WI38 (cell line): ENCODE data around the gene HNRNPLL.

ENCODE experiments used
- H3K4me3 ChIP-seq: 2 replicates; pipeline ENCODE4 v1.5.1; 2011; ENCODE audit warnings: low read depth, mild to moderate bottlenecking, control low read depth, low read length
- TF ChIP-seq, protein P1 (sequence below): IDR thresholded peaks from 2 replicates; pipeline ENCODE4 v1.5.1; 2012; ENCODE audit warnings: low read depth, mild to moderate bottlenecking, control low read depth, low read length

HNRNPLL gene

DNA sequence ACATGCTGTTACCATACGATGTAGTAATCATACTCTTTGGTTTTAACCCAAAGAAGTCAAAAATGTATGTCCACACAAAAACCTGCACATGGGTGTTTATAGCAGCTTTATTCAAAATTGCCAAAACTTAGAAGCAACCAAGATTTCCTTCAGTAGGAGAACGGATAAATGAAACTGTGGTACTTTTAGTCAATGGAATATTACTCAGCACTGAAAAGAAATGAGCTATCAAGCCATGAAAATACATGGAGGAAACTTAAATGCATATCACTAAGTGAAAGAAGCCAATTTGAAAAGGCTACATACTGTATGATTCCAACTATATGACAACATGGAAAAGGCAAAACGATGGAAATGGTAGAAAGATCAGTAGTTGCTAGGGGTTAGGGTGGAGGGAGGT, 86.6 kb downstream of the HNRNPLL start:
- TF ChIP-seq, protein P1, sequence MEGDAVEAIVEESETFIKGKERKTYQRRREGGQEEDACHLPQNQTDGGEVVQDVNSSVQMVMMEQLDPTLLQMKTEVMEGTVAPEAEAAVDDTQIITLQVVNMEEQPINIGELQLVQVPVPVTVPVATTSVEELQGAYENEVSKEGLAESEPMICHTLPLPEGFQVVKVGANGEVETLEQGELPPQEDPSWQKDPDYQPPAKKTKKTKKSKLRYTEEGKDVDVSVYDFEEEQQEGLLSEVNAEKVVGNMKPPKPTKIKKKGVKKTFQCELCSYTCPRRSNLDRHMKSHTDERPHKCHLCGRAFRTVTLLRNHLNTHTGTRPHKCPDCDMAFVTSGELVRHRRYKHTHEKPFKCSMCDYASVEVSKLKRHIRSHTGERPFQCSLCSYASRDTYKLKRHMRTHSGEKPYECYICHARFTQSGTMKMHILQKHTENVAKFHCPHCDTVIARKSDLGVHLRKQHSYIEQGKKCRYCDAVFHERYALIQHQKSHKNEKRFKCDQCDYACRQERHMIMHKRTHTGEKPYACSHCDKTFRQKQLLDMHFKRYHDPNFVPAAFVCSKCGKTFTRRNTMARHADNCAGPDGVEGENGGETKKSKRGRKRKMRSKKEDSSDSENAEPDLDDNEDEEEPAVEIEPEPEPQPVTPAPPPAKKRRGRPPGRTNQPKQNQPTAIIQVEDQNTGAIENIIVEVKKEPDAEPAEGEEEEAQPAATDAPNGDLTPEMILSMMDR, result no peak

DNA sequence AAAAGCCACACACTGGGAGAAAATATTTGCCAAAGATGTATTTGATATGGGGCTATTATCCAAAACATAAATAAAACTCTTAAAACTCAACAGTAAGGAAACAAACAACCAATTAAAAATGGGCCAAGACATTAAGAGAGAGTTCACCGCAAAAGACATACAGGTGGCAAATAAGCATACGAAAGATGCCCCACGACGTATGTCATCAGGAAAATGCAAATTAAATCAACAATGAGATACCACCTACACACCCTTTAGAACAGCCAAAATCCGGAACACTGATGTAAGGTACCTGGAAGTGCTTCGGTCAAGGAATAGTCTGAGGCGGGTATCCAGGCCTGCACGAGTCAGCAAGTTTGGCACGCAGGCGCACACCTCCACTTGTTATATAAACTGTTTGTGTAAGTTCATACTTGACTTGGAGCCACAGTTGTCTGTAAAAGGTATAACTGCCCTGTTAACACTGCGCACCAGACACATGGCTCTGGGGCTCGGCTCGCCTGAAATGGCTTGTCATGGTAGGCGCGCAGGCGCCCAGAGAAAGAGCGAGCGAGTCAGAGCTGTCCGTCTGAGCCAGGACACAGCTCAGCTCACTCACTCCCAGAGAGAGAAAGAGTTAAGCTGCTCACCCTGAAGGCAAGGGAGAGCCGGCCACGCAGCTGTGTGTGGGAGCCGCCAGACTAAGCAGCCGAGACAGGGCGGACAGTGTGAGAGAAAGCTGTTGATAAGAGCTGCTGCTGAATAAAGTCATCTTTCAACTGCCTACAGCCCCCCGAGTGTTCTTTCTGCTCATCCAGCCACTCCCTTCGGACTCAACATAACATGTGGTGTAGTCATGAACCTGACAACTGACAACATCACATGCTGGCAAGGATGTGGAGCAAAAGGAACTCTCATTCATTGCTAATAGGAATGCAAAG, 87.3 kb downstream of the HNRNPLL start:
- peak overlapping the region; percentile 46 for H3K4me3 ChIP-seq
- TF ChIP-seq, protein P1, result no peak

More for the DNA sequence above, 86.6 kb downstream of the HNRNPLL start:
- no peak overlapping the region; the same call in 1 of the 2 replicates for H3K4me3 ChIP-seq

DNA sequence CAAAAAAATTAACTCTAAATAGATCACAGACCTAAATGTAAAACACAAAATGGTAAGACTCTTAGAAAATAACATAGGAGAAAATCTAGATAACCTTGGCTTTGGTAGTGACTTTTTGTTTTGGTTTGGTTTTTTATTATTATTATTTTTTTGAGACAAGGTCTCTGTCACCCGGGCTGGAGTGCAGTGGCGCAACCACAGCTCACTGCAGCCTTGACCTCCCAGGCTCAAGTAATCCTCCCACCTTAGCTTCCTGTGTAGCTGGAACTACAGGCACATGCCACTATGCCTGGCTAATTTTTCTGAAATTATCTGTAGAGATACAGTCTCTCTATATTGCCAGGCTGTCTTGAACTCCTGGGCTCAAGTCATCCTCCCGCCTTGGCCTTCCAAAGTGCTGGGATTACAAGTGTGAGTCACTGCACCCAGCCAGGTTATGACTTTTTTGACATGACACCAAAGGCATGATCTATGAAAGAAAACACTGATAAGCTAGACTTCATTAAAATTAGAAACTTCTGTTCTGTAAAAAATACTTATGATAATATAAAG, 88.0 kb downstream of the HNRNPLL start:
- no peak overlapping the region for H3K4me3 ChIP-seq
- TF ChIP-seq, protein P1, result no peak

DNA sequence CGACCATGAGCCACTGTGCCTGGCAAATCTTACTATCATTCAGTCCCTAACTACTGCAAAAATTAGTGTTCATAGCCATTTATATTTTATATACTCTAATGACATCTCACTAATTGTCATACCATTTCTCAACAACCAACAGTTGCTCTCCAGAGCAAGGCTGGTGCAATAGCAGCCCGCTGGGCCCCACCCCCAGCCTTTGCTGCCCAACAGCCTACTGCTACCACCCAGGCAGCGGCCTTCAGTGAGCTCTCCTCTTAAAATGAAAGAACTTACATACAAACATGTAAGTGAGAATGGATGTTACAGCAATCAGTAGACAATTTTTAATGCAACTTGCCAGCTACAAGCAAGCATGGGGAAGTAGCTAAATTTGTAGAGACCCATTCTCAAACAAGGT, 90.5 kb downstream of the HNRNPLL start:
- TF ChIP-seq, protein P1, result no peak
- H3K4me3 ChIP-seq, result no peak overlapping the region
